Ishikawa (cell line): ENCODE results near the gene KIR3DL3.

Experiments
- CEBPB ChIP-seq: IDR thresholded peaks from 2 replicates; pipeline ENCODE4 v1.6.1; 2012
- CREB1 ChIP-seq: IDR thresholded peaks from 2 replicates; pipeline ENCODE4 v1.6.1; 2012; ENCODE audit warnings: low read depth
- EGR1 ChIP-seq: IDR thresholded peaks from 2 replicates; pipeline ENCODE4 v1.6.1; 2012
- EP300 ChIP-seq: IDR thresholded peaks from 2 replicates; pipeline ENCODE4 v1.6.1; 2012; ENCODE audit warnings: borderline replicate concordance
- RAD21 ChIP-seq: IDR thresholded peaks from 2 replicates; pipeline ENCODE4 v1.6.1; 2012; ENCODE audit warnings: low read depth
- TCF12 ChIP-seq: IDR thresholded peaks from 2 replicates; pipeline ENCODE4 v1.6.1; 2012; ENCODE audit warnings: low read depth
- TF ChIP-seq, protein P1 (sequence below): IDR thresholded peaks from 2 replicates; pipeline ENCODE4 v1.6.1; 2012; ENCODE audit warnings: low read depth, mild to moderate bottlenecking
- TF ChIP-seq, protein P2 (sequence below): IDR thresholded peaks from 2 replicates; pipeline ENCODE4 v1.6.1; 2012
- TF ChIP-seq, protein P3 (sequence below): IDR thresholded peaks from 2 replicates; pipeline ENCODE4 v1.6.1; 2012

DNA sequence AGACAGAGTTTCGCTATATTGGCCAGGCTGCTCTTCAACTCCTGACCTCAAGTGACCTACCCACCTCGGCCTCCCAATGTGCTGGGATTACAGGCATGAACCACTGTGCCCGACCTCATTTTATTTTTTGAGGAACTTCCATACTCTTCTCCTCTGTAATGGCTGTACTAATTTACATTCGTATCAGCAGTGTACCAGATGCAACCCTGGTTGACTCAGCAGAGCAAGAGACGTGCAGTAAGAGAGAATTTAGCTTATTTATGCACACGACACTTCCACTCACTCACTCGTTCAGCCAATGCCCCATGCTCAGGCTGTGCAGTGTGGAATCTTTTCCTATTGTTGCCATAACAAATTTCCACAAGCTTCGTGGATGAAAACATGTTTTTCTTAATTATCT lies 6.9 kb downstream of the KIR3DL3 start:
- TF ChIP-seq, protein P1, sequence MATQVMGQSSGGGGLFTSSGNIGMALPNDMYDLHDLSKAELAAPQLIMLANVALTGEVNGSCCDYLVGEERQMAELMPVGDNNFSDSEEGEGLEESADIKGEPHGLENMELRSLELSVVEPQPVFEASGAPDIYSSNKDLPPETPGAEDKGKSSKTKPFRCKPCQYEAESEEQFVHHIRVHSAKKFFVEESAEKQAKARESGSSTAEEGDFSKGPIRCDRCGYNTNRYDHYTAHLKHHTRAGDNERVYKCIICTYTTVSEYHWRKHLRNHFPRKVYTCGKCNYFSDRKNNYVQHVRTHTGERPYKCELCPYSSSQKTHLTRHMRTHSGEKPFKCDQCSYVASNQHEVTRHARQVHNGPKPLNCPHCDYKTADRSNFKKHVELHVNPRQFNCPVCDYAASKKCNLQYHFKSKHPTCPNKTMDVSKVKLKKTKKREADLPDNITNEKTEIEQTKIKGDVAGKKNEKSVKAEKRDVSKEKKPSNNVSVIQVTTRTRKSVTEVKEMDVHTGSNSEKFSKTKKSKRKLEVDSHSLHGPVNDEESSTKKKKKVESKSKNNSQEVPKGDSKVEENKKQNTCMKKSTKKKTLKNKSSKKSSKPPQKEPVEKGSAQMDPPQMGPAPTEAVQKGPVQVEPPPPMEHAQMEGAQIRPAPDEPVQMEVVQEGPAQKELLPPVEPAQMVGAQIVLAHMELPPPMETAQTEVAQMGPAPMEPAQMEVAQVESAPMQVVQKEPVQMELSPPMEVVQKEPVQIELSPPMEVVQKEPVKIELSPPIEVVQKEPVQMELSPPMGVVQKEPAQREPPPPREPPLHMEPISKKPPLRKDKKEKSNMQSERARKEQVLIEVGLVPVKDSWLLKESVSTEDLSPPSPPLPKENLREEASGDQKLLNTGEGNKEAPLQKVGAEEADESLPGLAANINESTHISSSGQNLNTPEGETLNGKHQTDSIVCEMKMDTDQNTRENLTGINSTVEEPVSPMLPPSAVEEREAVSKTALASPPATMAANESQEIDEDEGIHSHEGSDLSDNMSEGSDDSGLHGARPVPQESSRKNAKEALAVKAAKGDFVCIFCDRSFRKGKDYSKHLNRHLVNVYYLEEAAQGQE = no peak
- TF ChIP-seq RAD21 = no peak
- TF ChIP-seq EP300 = no peak
- no peak for TF ChIP-seq TCF12
- TF ChIP-seq, protein P2, sequence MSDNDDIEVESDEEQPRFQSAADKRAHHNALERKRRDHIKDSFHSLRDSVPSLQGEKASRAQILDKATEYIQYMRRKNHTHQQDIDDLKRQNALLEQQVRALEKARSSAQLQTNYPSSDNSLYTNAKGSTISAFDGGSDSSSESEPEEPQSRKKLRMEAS = no peak
- TF ChIP-seq, protein P3, sequence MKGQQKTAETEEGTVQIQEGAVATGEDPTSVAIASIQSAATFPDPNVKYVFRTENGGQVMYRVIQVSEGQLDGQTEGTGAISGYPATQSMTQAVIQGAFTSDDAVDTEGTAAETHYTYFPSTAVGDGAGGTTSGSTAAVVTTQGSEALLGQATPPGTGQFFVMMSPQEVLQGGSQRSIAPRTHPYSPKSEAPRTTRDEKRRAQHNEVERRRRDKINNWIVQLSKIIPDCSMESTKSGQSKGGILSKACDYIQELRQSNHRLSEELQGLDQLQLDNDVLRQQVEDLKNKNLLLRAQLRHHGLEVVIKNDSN = no peak
- no peak for TF ChIP-seq CREB1
- no peak for TF ChIP-seq CEBPB
- TF ChIP-seq EGR1 = no peak
